ENCODE measurements around the gene ZFYVE1.

GRCh38 chr14:72946491-72946890, 80.4 kb downstream of the ZFYVE1 start:
- no peak for TF ChIP-seq EZH2 (IDR thresholded peaks at IDR 0.05; ENCODE audit: insufficient read depth, poor library complexity, severe bottlenecking)
- no peak for TF ChIP-seq EZH2phosphoT487 (IDR thresholded peaks at IDR 0.05; ENCODE audit: insufficient read depth, low read depth)
